Inflammatory macrophage treated with lipopolysaccharide for 4 hours (primary cell): ENCODE measurements around the gene CASP8.

Experiments used
- DNase-seq: peaks from one replicate; pipeline ENCODE4 v3.0.0-alpha.2; 2020

The CASP8 gene

DNA sequence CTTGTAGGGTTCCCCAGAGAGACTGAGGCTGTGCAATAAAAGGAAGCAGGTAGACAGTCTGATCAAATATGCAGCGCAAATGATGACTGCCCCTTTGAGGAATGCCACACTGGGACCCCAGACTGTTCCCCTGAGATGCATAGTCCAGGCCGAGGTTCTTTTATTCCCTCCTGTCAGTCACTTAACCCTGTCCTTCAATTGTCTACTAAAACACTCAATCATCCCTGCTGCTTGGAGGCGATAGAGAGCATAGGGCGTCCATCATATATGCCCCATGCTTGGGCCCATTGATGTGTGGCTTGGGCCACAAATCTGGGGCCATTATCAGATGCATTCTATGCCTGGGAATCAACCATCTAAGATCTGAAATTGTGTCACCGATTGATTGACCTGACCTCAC lies 15.5 kb upstream of the CASP8 start:
- DNase-seq: no peak

DNA sequence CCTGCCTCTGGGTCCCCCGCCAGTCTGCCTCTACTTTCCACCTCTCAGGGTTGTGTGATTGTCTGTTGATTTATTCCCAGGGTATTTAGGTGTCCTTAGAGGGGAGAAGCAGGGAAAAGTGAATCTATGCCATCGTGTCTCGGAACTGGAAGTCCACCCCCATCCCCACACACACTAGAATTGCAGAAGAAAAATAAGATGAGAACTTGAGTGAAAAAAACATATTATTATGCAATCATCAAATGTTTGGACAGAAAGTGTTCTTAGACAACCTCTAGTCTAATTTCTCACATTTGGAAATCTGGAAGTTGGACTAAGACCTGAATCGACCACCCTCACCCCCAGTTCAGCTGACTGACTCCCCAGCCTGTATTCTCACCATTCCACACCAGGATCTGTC lies 14.1 kb upstream of the CASP8 start:
- peak; percentile 74 for DNase-seq

DNA sequence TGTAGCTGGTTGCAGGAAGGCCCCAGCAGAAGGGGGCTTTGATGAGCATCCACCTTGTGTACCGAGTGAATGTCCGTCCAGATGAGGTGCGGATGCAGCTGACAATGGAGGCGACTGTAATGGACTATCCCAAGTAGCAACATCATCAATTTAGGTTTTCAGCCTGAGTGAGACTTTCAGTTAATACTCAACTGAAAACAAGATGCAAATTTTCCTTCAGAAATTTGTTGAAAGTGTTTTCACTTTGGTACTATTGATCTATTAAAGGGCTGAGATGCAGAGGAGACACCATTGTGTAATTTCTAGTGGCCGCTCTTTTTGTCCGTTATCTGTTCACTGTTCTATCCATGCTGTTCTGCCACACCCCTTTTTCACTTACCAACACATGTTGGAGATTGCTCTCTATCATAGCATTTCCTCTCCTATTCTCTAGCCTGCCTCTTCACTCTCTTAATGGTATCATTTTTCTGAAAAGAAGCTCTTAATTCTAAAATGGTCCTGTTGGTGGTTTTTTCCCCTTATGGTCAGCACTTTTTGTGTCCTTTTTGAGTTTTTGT lies 12.0 kb upstream of the CASP8 start:
- no peak for DNase-seq

DNA sequence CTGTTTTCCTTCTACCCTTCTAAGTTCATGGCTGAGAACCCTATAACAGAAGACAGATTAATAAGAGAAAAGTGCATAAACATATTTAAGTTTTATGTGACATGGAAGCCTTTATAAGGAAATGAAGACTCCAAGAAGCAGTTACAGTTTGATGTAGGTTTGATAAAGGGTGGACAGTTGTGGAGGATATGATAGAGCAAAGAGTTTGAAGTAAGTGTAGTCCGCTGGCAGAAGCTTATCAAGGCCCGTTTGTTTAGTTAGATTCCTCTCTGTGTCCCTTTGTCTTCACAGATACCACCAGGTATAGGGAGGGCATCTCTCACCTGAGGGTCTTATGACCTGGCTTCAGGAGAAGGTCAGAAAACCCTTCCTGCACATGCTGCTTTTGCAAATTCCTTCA lies 10.4 kb upstream of the CASP8 start:
- DNase-seq: no peak

DNA sequence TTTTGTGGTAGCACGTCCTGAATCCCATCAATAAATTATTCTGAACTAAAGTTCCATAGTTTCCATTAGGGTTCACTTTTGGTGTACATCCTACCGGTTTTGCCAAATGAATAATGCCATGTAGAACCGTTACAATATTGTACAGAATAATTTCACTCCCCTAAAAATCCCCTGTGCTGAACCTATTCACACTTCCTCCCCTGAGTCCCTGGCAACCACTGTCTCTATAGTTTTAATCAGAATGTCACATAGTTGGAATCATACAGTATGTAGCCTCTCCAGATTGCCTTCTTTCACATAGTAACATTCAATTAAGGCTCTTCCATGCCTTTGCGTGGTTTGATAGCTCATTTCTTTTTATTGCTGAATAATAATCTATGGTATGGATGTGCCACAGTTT lies 9.6 kb upstream of the CASP8 start:
- DNase-seq: no peak

DNA sequence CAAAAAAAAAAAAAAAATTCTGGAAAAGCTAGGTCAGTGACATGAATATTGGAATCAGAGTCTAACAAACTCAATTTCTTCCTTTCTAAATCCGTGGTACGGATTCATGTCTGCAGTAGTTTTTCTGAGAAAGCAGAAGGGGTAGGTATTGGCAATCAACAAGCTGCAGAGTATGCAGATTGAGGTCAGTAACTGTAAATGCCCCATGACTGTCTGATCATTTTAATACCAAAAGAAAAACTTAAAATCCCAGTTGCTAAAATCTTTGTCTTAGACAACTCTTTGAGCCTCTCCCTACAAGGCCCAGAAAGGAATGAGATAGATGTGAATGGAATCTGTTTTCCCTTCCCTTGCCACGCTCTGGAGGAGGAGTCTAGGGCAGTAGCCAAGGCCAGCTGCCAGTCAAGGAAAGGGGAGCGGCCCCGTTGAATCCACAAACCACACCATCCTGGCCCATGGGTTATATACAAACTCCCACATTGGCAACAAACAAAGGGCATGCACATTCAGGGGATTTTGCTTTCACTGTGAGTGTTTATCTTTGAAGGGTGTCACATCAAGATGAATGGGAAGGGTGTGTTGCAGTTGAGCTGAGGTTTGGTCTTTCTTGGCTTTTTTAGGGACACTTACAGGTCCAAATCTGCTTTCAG lies 6.1 kb upstream of the CASP8 start:
- peak; percentile 72 for DNase-seq

DNA sequence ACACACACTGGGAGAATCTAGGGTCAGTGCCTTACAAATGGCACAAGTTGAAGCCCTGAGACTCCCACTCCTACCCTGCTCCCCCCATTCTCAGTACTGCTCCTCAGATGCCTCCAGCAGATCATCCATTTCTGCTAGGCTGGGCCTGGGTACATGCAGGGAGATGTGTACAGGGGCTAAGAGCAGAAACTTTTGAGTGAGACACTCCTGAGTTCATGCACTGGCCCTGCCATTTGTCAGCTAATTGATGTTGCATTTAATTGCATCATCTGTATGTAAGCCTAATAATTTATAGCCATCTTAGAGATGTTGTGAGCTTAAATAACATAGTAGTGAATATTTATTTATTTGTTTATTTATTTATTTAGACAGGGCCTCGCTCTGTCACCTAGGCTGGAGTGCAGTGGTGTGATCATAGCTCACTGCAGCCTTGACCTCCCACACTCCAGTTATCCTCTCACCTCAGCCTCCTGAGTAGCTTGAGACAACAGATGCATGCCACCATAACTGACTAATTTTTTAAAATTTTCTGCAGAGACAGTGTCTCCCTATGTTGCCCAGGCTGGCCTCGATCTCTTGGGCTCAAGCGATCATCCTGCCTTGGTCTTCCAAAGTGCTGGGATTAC lies 4.8 kb upstream of the CASP8 start:
- DNase-seq: no peak

DNA sequence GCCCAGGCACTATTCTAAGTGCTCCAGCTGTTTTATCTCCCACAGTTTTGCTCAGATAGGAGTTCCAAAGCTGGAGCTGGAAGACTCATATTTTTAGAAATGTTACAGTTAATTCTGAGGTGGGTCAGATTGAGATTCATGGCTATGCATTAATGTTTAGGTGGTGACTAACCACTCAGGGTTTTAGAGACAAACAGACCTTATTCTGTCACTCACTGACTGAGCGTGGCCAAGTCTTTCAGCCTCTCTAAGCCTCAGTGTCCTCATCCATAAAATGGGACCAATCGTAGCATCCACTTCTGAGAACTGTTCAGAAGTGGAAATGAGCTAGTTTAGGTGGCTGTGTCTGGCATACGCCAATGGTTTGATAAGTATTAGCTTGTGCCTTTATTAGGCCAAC lies 4.3 kb upstream of the CASP8 start:
- no peak for DNase-seq

DNA sequence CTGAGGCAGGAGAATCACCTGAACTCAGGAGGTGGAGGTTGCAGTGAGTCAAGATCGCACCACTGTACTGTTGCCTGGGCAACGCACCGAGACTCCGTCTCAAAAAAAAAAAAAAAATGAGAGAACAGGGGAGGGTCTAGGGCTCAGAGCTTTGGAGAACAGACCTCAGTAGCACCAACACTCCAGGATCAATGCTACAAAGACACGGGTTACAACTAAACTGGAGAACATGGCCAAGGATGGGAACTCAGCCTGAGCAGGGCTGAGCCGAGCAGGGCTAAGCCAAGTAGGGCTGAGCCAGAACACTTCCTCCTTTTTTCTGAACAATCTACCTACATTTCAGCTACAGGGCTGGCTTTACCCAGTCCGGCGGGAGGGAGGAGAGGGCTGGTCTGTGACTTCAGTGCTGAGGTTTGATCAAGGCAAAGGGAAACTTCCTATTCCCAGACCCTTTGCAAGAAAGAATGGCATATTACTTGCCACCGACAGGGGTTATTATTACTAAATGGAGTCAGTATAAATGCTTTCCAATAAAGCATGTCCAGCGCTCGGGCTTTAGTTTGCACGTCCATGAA lies 2.9 kb upstream of the CASP8 start:
- peak; percentile 71 for DNase-seq

DNA sequence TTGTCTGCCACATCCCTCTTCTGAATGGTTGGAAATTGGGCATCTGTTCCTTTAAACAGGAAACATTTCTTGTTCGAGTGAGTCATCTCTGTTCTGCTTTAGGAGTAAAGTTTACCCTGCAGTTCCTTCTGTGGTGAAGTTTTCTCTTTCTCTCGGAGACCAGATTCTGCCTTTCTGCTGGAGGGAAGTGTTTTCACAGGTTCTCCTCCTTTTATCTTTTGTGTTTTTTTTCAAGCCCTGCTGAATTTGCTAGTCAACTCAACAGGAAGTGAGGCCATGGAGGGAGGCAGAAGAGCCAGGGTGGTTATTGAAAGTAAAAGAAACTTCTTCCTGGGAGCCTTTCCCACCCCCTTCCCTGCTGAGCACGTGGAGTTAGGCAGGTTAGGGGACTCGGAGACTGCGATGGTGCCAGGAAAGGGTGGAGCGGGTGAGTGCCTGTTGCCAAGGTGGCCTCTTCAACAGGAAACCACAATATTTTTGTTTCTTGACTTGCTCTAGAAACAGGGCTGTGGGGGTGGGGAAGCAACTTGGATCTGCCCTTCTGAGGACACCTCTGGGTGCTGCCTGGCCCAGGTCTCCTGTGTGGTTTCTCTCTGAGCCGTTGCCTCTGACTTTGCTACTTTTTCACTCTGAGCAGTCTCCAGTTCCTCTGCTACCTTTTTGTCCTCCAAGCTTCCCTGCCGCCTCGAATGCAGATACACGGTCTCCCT lies 2.2 kb upstream of the CASP8 start:
- DNase-seq: peak; percentile 80

DNA sequence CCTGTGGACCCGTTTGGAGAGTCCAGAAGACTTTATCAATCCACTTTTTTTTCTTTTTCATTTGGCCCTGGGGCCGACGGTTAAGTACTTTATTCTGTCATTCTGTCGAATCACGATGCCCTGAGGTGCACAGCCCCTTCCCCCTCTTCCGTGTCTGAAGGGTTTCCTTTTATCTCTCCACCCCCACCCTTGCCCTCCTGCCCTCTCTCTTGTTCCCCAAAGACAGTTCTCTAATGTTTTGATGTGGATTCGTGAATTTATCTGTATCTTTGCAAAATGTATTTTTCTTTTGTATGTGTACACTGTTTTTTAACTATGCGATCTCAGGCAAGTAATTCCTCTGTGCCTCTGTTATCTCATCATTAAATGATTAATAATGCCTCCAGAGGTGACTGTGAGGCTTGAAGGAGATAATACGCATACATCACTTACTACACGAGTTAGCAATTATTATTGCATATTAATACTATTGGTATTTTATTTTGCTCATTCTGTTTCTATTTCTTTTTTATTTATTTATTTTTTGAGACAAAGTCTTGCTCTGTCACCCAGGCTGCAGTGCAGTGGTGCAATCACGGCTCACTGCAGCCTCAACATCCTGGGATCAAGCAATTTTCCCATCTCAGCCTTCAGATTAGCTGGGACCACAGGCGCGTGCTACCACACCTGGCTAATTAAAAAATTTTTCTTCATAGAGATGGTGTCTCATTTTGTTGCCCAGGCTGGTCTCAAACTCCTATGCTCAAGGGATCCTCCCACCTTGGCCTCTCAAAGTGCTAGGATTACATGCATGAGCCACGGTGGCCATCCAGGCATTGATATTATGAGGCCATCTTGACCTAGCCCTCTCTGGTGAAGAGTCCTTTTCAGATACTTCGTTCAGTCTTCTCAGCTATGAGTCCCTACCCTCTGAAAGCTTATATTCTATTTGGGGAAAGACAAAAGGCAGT lies 1.4 kb upstream of the CASP8 start:
- DNase-seq: peak; percentile 33

DNA sequence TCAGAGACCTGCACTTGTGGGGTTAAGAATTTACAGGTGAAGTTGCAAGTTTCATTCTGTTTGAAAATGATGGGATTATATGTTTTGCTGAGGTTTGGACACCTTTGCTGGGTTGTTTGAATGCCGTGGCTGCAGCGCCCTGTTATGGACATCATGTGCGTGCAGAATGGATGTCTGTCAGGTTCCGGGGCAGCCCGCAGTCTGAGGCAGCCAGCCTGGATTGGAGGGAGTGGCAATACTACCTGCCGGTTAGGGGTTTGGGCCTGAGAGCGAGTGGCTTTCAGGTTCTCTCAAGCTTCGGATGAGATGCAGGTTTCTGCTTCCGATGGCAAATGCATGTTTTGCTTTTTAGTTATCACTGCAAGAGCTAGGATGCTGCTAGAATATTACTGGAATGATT lies 1.1 kb downstream of the CASP8 start:
- DNase-seq: no peak

DNA sequence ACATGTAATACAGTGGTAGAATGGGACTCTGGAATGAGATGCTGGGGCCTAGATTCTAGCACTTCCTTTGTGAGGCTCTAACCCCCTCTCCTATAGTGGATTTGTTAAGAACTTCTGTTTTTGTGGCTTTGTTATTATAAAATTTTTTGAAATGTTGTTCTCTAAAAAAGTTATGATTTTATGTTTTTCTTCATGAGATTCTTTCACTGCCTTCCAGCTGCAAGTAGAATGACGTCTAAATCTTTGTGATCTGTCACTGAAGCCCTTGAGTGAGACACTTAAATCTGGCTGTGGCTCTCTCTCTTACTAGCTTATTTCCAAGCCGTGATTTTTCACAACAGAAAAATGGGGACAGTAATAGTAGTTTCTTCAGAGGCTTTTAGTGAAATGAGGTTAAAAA lies 1.6 kb downstream of the CASP8 start:
- peak; percentile 27 for DNase-seq

DNA sequence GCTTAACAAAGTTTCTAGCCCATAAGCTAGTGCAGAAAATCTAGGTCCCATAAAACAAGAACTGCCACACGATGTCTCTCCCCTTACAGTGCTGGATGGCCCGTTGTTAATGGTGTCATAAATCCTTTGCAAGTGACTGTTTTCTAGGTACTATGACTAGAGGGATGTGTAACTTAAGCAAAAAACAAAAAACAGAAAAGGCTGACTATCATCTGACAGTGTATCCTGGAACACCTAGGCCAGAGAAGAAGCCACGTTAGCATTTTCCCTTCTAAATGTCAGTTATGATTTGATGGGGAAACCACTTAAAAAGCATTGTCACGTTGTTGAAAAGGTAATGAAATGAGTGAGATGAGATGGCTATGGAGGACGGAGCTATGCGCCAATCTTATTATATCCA lies 2.4 kb downstream of the CASP8 start:
- no peak for DNase-seq

DNA sequence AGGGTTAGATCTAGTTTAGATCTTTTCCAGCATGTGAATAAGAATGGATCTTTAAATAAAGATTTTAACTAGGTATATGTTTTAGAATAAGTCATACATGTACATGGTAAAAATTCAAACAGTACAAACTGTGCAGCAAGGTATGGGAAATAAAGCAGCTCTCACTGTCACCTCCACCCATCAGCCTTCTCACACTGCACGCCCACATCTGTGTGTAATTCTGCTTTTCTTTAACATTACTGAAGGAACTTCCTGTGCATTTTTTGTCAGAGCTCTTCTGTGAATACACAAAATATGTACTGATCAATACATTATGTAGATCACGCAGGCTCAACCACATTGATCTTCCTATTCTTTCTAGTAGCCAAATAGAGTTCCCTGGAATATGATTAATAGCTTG lies 3.4 kb downstream of the CASP8 start:
- peak; percentile 56 for DNase-seq

DNA sequence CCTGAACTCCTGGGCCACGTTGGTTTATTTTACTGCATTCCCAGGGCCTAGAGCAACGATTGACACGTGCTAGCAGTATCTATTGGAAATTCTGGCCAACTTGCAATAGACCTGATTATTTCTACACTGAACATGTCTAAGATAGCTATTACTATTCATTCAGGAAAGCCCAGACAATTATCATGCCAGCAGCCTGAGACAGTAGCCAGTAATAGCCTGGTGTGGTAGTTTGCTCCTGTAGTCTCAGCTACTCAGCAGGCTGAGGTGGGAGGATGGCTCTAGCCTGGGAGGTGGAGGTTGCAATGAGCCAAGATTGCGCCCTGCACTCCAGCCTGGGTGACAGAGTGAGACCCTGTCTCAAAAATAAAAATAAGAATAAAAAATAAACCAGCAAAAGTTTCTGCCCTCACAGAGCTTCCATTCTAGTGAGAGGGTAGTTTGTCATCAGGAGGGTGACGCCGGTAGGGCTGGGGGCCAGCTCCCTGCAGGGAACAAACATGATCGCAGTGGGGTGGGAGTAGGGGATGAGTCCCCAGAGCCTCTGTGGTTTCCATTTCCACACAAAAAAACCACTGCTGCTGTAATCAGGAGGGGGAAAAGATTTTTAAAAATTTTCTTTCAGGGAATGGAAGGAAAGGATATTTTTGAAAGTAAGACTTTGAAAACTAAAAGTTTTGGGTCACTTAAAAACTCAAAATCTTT lies 4.3 kb downstream of the CASP8 start:
- no peak for DNase-seq

DNA sequence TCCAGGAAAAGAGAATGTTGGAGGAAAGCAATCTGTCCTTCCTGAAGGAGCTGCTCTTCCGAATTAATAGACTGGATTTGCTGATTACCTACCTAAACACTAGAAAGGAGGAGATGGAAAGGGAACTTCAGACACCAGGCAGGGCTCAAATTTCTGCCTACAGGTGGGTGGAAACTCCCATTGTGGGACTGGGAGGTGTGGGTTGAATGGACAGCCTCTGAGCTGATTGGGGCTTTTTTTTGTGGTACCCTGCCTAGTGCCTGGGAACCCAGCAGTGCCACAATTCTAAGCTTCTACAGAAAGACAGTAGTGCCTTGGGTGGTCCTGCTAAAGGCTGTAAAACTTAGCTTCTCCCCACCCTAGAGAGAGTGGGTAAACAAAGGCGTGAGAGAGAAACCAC lies 6.3 kb downstream of the CASP8 start:
- no peak for DNase-seq

DNA sequence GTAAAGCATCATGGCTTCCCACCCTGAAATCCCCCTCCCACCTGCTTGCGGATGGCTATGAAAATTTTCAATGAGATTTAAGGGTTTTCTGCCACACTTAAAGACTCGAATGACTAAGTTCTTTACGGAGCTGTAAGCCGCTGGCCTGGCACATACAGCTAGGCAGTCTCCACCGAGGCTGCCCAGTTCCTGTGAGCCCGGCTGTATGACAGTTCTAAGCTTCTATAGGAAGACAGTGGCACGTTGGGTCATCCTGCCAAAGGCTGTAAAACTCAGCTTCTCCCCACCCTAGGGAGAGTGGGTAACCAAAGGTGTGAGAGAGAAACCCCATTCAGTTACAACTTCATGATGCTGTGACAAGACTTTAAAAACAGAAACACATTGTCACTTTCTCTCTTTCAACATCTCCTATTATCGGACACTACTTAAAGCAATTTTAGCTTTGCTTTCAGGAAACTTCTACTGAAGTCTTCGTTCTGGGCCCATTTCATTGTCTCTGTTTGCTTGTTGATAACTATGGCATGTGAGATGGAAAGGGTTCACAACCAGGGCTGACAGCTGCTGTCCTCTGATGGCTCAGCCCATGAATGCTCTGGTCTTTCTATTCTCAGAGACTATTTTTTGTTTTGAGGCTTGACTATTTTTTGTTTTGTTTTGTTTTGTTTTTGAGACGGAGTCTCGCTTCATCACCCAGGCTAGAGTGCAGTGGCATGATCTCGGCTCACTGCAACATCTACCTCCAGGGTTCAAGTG lies 7.1 kb downstream of the CASP8 start:
- no peak for DNase-seq

DNA sequence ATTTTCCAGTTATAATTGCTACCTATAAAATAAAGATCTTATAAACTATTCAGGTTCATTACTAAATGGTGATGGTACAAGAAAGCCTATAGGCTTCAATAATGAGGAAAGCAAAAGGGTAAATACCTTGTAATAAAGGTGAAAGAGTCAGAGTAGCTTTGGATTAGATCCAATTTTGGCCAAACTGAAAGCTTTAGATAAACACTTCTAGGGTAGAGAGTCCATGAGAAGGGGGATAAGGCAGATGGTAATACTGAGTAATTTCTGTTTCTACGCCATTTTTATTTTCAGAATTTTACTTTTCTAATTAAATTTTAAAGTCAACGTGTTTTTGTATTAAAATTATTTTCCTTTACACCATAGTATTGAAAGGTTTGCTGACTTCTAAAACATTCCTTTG lies 9.4 kb downstream of the CASP8 start:
- no peak for DNase-seq

DNA sequence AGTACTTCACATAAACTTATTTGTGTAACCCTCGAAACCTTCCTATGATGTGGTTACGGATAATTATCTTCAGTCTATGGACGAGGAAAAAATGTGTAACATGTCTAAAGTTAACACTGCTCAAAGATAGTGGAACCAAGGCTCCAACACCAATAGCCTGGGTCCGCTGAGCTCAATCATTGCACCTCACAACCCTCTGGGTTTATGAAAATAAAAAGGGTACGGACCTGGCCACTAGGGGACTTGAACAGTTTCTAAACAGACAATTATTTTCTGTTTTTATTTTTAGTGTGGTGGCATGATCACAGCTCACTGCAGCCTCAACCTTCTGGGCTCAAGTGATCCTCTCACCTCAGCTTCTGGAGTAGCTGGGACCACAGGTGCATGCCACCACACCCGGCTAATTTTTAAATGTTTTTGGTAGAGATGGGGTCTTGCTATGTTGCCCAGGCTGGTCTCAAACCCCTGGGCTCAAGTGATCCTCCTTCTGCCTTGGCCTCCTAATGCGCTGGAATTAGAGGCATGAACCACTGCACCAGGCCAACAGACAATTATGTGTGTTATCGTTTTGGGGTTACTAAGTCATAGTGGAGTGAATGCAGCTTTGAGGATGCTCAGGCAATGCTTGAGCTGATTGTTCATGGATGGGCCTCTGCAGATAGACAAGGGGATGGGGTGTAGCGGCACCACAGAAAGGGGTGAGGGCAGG lies 10.1 kb downstream of the CASP8 start:
- no peak for DNase-seq

DNA sequence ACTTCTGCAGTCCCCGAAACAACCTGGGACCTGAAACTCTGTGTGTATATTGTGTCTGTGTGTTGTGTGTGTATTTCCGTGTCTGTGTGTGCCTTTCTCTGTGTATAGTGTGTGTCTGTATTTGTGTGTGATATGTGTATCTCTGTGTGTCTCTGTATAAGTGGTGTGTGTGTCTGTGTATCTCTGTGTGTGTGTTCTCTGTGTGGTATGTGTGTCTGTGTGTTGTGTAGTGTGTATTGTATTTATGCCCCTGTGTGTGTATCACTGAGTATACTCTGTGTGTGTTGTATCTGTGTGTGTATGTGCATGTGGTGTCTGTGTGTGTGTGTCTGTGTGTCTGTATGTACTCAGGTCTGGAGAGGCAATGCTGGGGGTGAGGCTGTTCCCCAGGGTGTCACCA lies 11.6 kb downstream of the CASP8 start:
- DNase-seq: no peak
